HEK293 (cell line): Measurements from ENCODE around the gene RAB11A.

Experiments
- CTCF ChIA-PET: fragments of 350-600 bp; formaldehyde crosslinking; extraction: SDS; loops from one replicate; lab custom pipeline; 2021; ENCODE audit warnings: antibody characterized with exemption; lab: Yijun Ruan, JAX
- POLR2A ChIA-PET: fragments of 300-600 bp; formaldehyde crosslinking; extraction: SDS; loops from one replicate; lab custom pipeline; 2020; ENCODE audit warnings: antibody characterized with exemption, inconsistent platforms; lab: Yijun Ruan, JAX
- H3K27ac ChIP-seq: fragments of 200-500 bp; sonication (Bioruptor generic); 2 replicates; pipeline ENCODE4 v1.5.1; 2014; ENCODE audit warnings: low read depth, low read length, control low read depth, inconsistent platforms; ENCODE audit errors: extremely low read depth
- H3K36me3 ChIP-seq, 2 experiments: fragments of 200-500 bp in 1 of 2; sonication (Bioruptor generic) in 1 of 2; 1 replicate in 1 of 2; 2 replicates in 1 of 2; pipeline ENCODE4 v1.5.1; 2014 to 2017; ENCODE audit warnings: inconsistent platforms in 2 of 2, low read length in 2 of 2; ENCODE audit not compliant: control insufficient read depth in 2 of 2, insufficient read depth in 1 of 2
- H3K4me1 ChIP-seq: fragments of 200-500 bp; sonication (Bioruptor generic); 2 replicates; pipeline ENCODE4 v1.5.1; 2014; ENCODE audit warnings: mild to moderate bottlenecking, low read length, inconsistent platforms; ENCODE audit not compliant: control insufficient read depth, insufficient read depth
- H3K4me3 ChIP-seq: 2 replicates; pipeline ENCODE4 v1.5.1; 2011; ENCODE audit warnings: low read depth, mild to moderate bottlenecking, control low read depth, low read length, moderate library complexity
- H3K9me3 ChIP-seq: fragments of 200-500 bp; sonication (Bioruptor generic); 2 replicates; pipeline ENCODE4 v1.5.1; 2014; ENCODE audit warnings: low read depth, low read length, inconsistent platforms; ENCODE audit not compliant: control insufficient read depth, insufficient read depth
- EGR2 ChIP-seq: fragments of 450-650 bp; formaldehyde crosslinking; IDR thresholded peaks from 2 replicates; pipeline ENCODE4 v1.5.1; 2016; ENCODE audit warnings: low read depth, missing biosample characterization, missing genetic modification characterization
- INSM2 ChIP-seq: fragments of 450-650 bp; formaldehyde crosslinking; IDR thresholded peaks from 2 replicates; pipeline ENCODE4 v1.5.1; 2016; ENCODE audit warnings: missing biosample characterization, missing genetic modification characterization
- OVOL3 ChIP-seq: fragments of 450-650 bp; formaldehyde crosslinking; IDR thresholded peaks from 2 replicates; pipeline ENCODE4 v1.5.1; 2016; ENCODE audit warnings: missing biosample characterization, missing genetic modification characterization
- PRDM10 ChIP-seq: fragments of 450-650 bp; formaldehyde crosslinking; IDR thresholded peaks from 2 replicates; pipeline ENCODE4 v1.5.1; 2016; ENCODE audit warnings: missing biosample characterization, missing genetic modification characterization
- ZNF10 ChIP-seq: fragments of 450-650 bp; formaldehyde crosslinking; IDR thresholded peaks from 2 replicates; pipeline ENCODE4 v1.5.1; 2017; ENCODE audit warnings: missing biosample characterization, missing genetic modification characterization
- ZNF157 ChIP-seq: fragments of 450-650 bp; formaldehyde crosslinking; IDR thresholded peaks from 2 replicates; pipeline ENCODE4 v1.5.1; 2016; ENCODE audit warnings: missing biosample characterization, missing genetic modification characterization
- ZNF423 ChIP-seq: fragments of 450-650 bp; formaldehyde crosslinking; IDR thresholded peaks from 2 replicates; pipeline ENCODE4 v1.5.1; 2016; ENCODE audit warnings: missing biosample characterization, missing genetic modification characterization
- ZNF518A ChIP-seq: fragments of 450-650 bp; formaldehyde crosslinking; conservative IDR thresholded peaks from 2 replicates; pipeline ENCODE4 v1.5.1; 2016; ENCODE audit warnings: low read depth, missing biosample characterization, missing genetic modification characterization
- ZNF629 ChIP-seq: fragments of 450-650 bp; formaldehyde crosslinking; IDR thresholded peaks from 2 replicates; pipeline ENCODE4 v1.5.1; 2017; ENCODE audit warnings: missing biosample characterization, missing genetic modification characterization
- ZNF777 ChIP-seq: fragments of 450-650 bp; formaldehyde crosslinking; IDR thresholded peaks from 2 replicates; pipeline ENCODE4 v1.5.1; 2017; ENCODE audit warnings: missing biosample characterization, missing genetic modification characterization, borderline replicate concordance
- ZSCAN23 ChIP-seq: fragments of 450-650 bp; formaldehyde crosslinking; IDR thresholded peaks from 2 replicates; pipeline ENCODE4 v1.5.1; 2016; ENCODE audit warnings: missing biosample characterization, missing genetic modification characterization
- ZSCAN30 ChIP-seq: fragments of 450-650 bp; IDR thresholded peaks from 2 replicates; pipeline ENCODE4 v1.5.1; 2018; ENCODE audit warnings: missing biosample characterization, mild to moderate bottlenecking, missing genetic modification characterization, moderate library complexity
- TF ChIP-seq, protein P1 (sequence below): fragments of 450-650 bp; formaldehyde crosslinking; IDR thresholded peaks from 2 replicates; pipeline ENCODE4 v1.5.1; 2016; ENCODE audit warnings: missing biosample characterization, missing genetic modification characterization
- TF ChIP-seq, protein P2 (sequence below): fragments of 450-650 bp; formaldehyde crosslinking; IDR thresholded peaks from 2 replicates; pipeline ENCODE4 v1.5.1; 2016; ENCODE audit warnings: missing biosample characterization, missing genetic modification characterization, low read depth

The RAB11A gene

DNA sequence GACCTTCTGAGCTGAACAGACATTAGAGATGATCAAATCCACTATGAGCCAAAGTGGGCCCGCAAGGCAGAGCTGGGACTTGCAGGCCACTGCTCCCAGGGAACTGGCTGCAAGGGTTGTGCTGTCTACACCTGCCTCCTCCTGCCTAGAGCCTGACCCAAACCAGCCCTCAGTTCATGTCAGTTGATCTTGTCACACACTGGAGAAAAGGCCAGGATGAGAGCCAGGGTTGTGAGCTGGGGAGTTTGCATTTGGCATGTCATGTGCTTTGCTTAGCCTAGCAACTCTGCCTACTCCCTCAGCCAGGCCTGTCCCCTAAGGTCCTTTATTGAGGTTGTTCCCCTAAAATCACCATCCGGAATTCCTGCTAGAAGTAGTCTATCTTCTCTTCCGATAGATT, 67.8 kb downstream of the RAB11A start:
- H3K4me3 ChIP-seq, result no peak overlapping the region
- ChIA-PET POLR2A (no interaction called here), CTCF (no interaction called here)
- TF ChIP-seq EGR2 (tag by site-specific recombination), result no peak
- no peak for TF ChIP-seq PRDM10 (tag by site-specific recombination)
- TF ChIP-seq, protein P1, sequence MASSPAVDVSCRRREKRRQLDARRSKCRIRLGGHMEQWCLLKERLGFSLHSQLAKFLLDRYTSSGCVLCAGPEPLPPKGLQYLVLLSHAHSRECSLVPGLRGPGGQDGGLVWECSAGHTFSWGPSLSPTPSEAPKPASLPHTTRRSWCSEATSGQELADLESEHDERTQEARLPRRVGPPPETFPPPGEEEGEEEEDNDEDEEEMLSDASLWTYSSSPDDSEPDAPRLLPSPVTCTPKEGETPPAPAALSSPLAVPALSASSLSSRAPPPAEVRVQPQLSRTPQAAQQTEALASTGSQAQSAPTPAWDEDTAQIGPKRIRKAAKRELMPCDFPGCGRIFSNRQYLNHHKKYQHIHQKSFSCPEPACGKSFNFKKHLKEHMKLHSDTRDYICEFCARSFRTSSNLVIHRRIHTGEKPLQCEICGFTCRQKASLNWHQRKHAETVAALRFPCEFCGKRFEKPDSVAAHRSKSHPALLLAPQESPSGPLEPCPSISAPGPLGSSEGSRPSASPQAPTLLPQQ, result 0 out of 2 replicates have a peak, but pooled peaks have one; percentile 16
- TF ChIP-seq, all 188 proteins: peak for 1
- Histone ChIP-seq H3K4me1 (no peaks in the 10 kb centered on the region), H3K36me3 (no peaks in the 10 kb centered on the region), H3K27ac (no peak overlapping the region), H3K9me3 (no peaks in the 10 kb centered on the region)

GRCh38 chr15:65937476-65937875, 68.2 kb downstream of the RAB11A start:
- no peak overlapping the region for H3K27ac ChIP-seq
- no peaks in the 10 kb centered on the region for H3K4me1 ChIP-seq
- CTCF ChIA-PET, result no interaction called here
- H3K36me3 ChIP-seq, result no peaks in the 10 kb centered on the region
- no peaks in the 10 kb centered on the region for H3K9me3 ChIP-seq
- POLR2A ChIA-PET, result no interaction called here
- no peak overlapping the region for H3K4me3 ChIP-seq
- TF ChIP-seq, protein P2, sequence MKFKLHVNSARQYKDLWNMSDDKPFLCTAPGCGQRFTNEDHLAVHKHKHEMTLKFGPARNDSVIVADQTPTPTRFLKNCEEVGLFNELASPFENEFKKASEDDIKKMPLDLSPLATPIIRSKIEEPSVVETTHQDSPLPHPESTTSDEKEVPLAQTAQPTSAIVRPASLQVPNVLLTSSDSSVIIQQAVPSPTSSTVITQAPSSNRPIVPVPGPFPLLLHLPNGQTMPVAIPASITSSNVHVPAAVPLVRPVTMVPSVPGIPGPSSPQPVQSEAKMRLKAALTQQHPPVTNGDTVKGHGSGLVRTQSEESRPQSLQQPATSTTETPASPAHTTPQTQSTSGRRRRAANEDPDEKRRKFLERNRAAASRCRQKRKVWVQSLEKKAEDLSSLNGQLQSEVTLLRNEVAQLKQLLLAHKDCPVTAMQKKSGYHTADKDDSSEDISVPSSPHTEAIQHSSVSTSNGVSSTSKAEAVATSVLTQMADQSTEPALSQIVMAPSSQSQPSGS (tag by site-specific recombination), result peak; percentile 71; the same call in 1 of the 2 replicates
- TF ChIP-seq ZNF10 (tag by site-specific recombination), result no peak

GRCh38 chr15:65938604-65939003, 69.3 kb downstream of the RAB11A start:
- no peaks in the 10 kb centered on the region for H3K9me3 ChIP-seq
- no peaks in the 10 kb centered on the region for H3K36me3 ChIP-seq
- H3K4me3 ChIP-seq, result no peak overlapping the region
- H3K4me1 ChIP-seq, result no peaks in the 10 kb centered on the region
- POLR2A ChIA-PET, result no interaction called here
- CTCF ChIA-PET, result interaction anchor here (1.2 kb wide), 1 partner anchor 300 kb away, joined by 3 read pairs; no protein-coding TSS in a partner anchor
- no peak overlapping the region for H3K27ac ChIP-seq
- TF ChIP-seq ZSCAN30 (tag by site-specific recombination), result no peak
- no peak for TF ChIP-seq INSM2
- no peak for TF ChIP-seq ZNF777 (tag by site-specific recombination)
- TF ChIP-seq OVOL3 (tag by site-specific recombination), result no peak
- TF ChIP-seq ZNF423 (tag by site-specific recombination), result no peak
- TF ChIP-seq ZNF518A (tag by site-specific recombination), result no peak
- no peak for TF ChIP-seq ZNF629 (tag by site-specific recombination)
- no peak for TF ChIP-seq ZSCAN23 (tag by site-specific recombination)
- TF ChIP-seq ZNF157 (tag by site-specific recombination), result no peak
